HS-27A (cell line): ENCODE measurements around the gene ITPR3.
"Not testable (repeated sequence)": the region's sequence is repeated elsewhere in the genome, so short reads cannot be mapped to it uniquely, and the experiment has no call there.

Experiments used
- DNase-seq: peaks from one replicate; pipeline ENCODE4 v3.0.0-alpha.2; 2012; ENCODE audit warnings: low read depth, missing footprints

The ITPR3 gene

GRCh38 chr6:33613795-33614168 lies 7.3 kb upstream of the ITPR3 start:
- DNase-seq = no peak

- no peak for DNase-seq
These were observed 5.0 kb upstream of the ITPR3 start for GRCh38 chr6:33616113-33616512.

- DNase-seq = no peak
These were observed 4.2 kb upstream of the ITPR3 start for GRCh38 chr6:33616913-33617312.

GRCh38 chr6:33619166-33619840 lies 1.8 kb upstream of the ITPR3 start:
- DNase-seq = no peak

GRCh38 chr6:33620158-33620855 lies 815 bp upstream of the ITPR3 start:
- no peak for DNase-seq

- no peak for DNase-seq
These were observed 728 bp downstream of the ITPR3 start for GRCh38 chr6:33621711-33622388.

- DNase-seq = no peak
These were observed 1.6 kb downstream of the ITPR3 start for GRCh38 chr6:33622456-33623431.

GRCh38 chr6:33623895-33624381 lies 2.8 kb downstream of the ITPR3 start:
- no peak for DNase-seq

- no peak for DNase-seq
These were observed 3.7 kb downstream of the ITPR3 start for GRCh38 chr6:33624856-33625255.

GRCh38 chr6:33627876-33628275 lies 6.8 kb downstream of the ITPR3 start:
- no peak for DNase-seq

- DNase-seq = no peak
These were observed 7.4 kb downstream of the ITPR3 start for GRCh38 chr6:33628401-33628964.

- no peak for DNase-seq
These were observed 8.9 kb downstream of the ITPR3 start for GRCh38 chr6:33630014-33630413.

- DNase-seq = not testable (repeated sequence)
These were observed 10.4 kb downstream of the ITPR3 start for GRCh38 chr6:33631521-33631920.

- no peak for DNase-seq
These were observed 10.9 kb downstream of the ITPR3 start for GRCh38 chr6:33631971-33632557.

- no peak for DNase-seq
These were observed 11.5 kb downstream of the ITPR3 start for GRCh38 chr6:33632558-33633039.

- DNase-seq = no peak
These were observed 12.0 kb downstream of the ITPR3 start for GRCh38 chr6:33633084-33633461.

GRCh38 chr6:33633462-33634158 lies 12.5 kb downstream of the ITPR3 start:
- DNase-seq = no peak

- DNase-seq = no peak
These were observed 13.1 kb downstream of the ITPR3 start for GRCh38 chr6:33634161-33634727.

GRCh38 chr6:33634946-33635345 lies 13.8 kb downstream of the ITPR3 start:
- no peak for DNase-seq

GRCh38 chr6:33636655-33637054 lies 15.5 kb downstream of the ITPR3 start:
- DNase-seq = no peak
